B cell (primary cell): Measurements from ENCODE around the gene PITX2.

Source experiments
- EZH2 ChIP-seq: IDR thresholded peaks from 2 replicates; pipeline ENCODE4 v1.6.1; 2012; ENCODE audit warnings: borderline replicate concordance, low read depth, mild to moderate bottlenecking, moderate library complexity, low read length; ENCODE audit not compliant: insufficient read depth, poor library complexity, severe bottlenecking
- TF ChIP-seq, protein P1 (sequence below): fragments of 200-600 bp; IDR thresholded peaks from one replicate; pipeline ENCODE4 v1.8.0; 2022; ENCODE audit warnings: antibody characterized with exemption, mild to moderate bottlenecking

DNA sequence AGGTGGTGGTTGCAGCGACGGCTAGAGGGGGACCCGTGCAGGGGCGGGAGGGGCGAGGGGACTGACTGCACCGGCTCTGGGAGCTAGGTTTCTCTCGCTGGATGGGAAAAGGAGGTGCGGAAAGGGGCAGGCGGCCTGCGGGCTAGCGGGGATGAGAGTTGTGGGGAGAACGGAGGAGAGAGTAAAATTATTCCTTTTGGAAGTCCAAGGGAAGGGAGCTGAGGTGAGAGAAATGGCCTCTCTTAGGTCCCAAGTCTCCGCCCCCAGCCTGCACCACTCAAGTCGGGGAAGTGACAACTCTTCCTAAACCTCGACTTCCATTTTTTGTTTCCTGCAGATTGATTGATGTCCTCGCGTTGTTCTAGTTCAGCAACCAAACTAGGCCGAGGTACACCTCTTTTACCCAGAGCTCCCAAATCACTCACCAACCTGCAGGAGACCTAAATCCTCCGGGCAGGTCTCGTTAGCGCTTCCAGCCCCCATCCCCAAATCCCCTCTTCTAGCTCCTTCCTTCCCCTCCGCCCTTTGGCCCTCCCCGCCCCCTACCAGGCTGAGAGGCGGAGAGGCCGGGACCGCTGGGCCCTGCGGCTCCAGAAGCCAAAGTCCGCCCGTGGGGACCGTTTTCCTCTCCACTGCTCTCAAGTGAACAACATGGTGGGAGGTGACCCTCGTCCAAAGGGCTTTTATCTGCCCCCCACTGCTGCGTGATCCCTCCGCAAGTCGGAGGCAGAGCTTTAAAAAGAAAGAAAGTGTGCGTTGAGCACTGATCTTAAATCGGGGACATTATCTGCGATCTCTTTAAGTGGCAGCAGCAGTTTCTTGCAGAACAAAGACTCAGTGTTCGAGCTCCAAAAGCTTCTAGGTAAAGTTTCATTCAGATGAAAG, 7.3 kb downstream of the PITX2 start:
- TF ChIP-seq EZH2, result no peak
- TF ChIP-seq, protein P1, sequence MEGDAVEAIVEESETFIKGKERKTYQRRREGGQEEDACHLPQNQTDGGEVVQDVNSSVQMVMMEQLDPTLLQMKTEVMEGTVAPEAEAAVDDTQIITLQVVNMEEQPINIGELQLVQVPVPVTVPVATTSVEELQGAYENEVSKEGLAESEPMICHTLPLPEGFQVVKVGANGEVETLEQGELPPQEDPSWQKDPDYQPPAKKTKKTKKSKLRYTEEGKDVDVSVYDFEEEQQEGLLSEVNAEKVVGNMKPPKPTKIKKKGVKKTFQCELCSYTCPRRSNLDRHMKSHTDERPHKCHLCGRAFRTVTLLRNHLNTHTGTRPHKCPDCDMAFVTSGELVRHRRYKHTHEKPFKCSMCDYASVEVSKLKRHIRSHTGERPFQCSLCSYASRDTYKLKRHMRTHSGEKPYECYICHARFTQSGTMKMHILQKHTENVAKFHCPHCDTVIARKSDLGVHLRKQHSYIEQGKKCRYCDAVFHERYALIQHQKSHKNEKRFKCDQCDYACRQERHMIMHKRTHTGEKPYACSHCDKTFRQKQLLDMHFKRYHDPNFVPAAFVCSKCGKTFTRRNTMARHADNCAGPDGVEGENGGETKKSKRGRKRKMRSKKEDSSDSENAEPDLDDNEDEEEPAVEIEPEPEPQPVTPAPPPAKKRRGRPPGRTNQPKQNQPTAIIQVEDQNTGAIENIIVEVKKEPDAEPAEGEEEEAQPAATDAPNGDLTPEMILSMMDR, result no peak
